ENCODE measurements around the gene PFKFB3.
"Not testable (repeated sequence)": the region's sequence is repeated elsewhere in the genome, so short reads cannot be mapped to it uniquely, and the experiment has no call there.

The PFKFB3 gene

DNA sequence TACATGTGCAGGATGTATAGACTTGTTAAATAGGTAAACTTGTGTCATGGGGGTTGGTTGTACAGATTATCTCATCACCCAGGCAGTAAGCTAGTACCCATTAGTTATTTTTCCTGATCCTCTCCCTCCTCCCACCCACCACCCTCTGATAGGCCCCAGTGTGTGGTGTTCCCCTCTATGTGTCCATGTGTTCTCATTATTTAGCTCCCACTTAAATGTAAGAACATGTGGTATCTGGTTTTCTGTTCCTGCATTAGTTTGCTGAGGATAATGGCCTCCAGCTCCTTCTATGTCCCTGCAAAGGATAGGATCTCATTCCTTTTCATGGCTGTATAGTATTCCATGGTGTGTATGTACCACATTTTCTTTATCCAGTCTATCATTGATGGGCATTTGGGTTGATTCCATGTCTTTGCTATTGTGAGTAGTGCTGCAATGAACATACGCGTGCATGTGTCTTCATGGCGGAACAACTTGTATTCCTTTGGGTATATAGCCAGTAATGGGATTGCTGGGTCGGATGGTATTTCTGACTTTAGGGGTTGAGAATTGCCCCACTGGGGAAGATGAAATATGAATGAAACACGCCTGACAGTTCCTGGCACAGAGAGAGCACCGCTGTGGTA is 36.0 kb downstream of the PFKFB3 start:
- H3K27me3 Mint-ChIP-seq (ENCODE audit: low read depth); H3K9me3 Mint-ChIP-seq: not testable (repeated sequence)
- peak overlapping the region; percentile 28 for H3K4me3 Mint-ChIP-seq
- H3K4me1 Mint-ChIP-seq (ENCODE audit: low read depth), result peaks cover 32% of the 10 kb centered on the region
- H3K36me3 Mint-ChIP-seq (ENCODE audit: low read depth), result peaks cover 45% of the 10 kb centered on the region
- H3K27ac Mint-ChIP-seq, result peak overlapping the region; percentile 45

DNA sequence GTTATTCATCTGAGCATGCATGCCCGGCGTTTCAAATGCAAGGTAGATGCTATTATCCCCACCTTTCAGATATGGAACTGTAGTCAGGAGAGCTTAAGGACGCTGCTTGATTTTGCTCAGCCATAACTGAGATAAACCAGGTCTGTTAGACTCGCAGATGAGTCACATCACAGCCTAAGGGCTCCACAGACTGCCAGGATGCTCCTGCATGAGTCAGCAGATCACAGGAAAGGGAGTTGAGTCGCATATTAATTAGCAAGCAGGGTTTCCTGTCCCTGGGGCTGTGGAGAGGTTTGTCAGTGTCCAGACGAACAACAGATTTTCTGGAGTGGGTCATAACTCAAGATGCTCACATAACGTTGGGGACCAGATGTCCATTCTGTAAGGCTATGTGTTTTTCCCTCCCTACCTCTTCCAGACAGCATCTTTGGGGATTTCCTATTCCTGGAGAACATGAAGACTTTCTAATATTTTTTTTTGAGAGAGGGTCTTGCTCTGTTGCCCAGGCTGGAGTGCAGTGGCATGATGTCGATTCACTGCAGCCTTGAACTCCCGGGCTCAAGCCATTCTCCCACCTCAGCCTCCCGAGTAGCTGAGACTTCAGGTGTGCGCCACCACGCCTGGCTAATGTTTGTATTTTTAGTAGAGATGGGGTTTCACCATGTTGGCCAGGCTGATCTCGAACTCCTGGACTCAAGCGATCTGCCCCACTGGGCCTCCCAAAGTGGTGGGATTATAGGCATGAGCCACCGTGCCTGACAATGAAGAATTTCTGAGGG is 36.7 kb downstream of the PFKFB3 start:
- Mint-ChIP-seq H3K27me3 (ENCODE audit: low read depth) (no peaks in the 10 kb centered on the region), H3K4me1 (ENCODE audit: low read depth) (peaks cover 32% of the 10 kb centered on the region), H3K36me3 (ENCODE audit: low read depth) (peaks cover 38% of the 10 kb centered on the region), H3K27ac (peak overlapping the region; percentile 45), H3K4me3 (peak overlapping the region; percentile 28), H3K9me3 (peaks cover 4% of the 10 kb centered on the region)

DNA sequence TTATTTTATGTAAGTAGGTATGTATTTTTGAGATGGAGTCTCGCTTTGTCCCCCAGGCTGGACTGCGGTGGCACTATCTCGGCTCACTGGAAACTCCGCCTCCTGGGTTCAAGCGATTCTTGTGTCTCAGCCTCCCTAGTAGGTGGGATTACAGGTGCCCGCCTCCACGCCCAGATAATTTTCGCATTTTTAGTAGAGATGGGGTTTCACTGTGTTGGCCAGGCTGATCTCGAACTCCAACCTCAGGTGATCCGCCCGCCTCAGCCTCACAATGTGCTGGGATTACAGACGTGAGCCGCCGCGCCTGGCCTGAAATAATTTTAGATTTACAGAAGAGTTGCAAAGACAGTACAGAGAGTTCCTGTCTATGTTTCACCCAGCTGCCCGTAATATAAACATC is 37.5 kb downstream of the PFKFB3 start:
- H3K36me3 Mint-ChIP-seq (ENCODE audit: low read depth), result peaks cover 36% of the 10 kb centered on the region
- no peak overlapping the region for H3K4me3 Mint-ChIP-seq
- H3K9me3 Mint-ChIP-seq, result peaks cover 4% of the 10 kb centered on the region
- peaks cover 28% of the 10 kb centered on the region for H3K4me1 Mint-ChIP-seq (ENCODE audit: low read depth)
- no peaks in the 10 kb centered on the region for H3K27me3 Mint-ChIP-seq (ENCODE audit: low read depth)
- H3K27ac Mint-ChIP-seq, result no peak overlapping the region

GRCh38 chr10:6242089-6242488 is 39.4 kb downstream of the PFKFB3 start:
- H3K4me1 Mint-ChIP-seq (ENCODE audit: low read depth), result peaks cover 29% of the 10 kb centered on the region
- no peaks in the 10 kb centered on the region for H3K27me3 Mint-ChIP-seq (ENCODE audit: low read depth)
- H3K27ac Mint-ChIP-seq, result peak overlapping the region; percentile 17
- no peak overlapping the region for H3K4me3 Mint-ChIP-seq
- H3K9me3 Mint-ChIP-seq, result peaks cover 4% of the 10 kb centered on the region
- peaks cover 24% of the 10 kb centered on the region for H3K36me3 Mint-ChIP-seq (ENCODE audit: low read depth)

- Mint-ChIP-seq H3K27ac (no peak overlapping the region), H3K36me3 (ENCODE audit: low read depth) (peaks cover 18% of the 10 kb centered on the region), H3K27me3 (ENCODE audit: low read depth) (no peaks in the 10 kb centered on the region), H3K4me3 (no peak overlapping the region), H3K4me1 (ENCODE audit: low read depth) (peaks cover 16% of the 10 kb centered on the region), H3K9me3 (no peaks in the 10 kb centered on the region)
Observed at GRCh38 chr10:6244510-6244909, 41.8 kb downstream of the PFKFB3 start.

DNA sequence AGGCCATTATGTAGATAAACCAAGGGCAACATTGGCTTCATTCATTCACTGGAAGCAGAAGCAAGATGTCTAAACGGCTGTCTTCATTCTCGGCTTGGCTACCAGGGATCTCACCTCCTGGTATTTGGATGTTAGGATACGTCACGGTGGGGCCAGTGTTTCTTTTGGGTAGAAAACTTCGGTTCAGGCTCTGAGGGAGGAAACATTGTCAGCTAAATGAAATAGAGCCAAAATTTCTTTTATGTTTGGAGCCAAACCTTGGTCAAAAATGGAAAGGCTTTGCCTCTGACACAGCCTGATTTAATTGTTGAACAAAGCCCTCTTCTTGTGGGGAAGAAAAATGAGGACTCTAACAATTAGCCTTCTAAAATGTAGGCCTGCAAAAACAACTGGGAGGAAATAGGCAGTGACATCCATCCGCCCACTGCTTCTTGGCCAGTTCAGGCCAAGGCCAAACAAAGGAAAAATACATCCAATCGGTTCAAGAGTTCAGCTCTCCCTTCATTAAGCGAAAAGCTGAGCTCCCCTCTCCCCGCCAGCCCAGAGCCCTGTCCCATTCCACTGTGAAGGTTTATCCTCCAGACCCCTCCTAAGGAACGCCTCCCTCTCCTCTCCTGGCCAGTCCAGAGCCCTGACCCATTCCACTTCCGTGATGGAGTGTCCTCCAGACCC is 44.4 kb downstream of the PFKFB3 start:
- Mint-ChIP-seq H3K9me3 (no peaks in the 10 kb centered on the region), H3K27ac (no peak overlapping the region), H3K27me3 (ENCODE audit: low read depth) (no peaks in the 10 kb centered on the region), H3K4me1 (ENCODE audit: low read depth) (peaks cover 1% of the 10 kb centered on the region), H3K4me3 (no peak overlapping the region), H3K36me3 (ENCODE audit: low read depth) (peaks cover 14% of the 10 kb centered on the region)

GRCh38 chr10:6248908-6249307 is 46.2 kb downstream of the PFKFB3 start:
- not testable (repeated sequence) for H3K4me3 Mint-ChIP-seq; H3K27ac Mint-ChIP-seq; H3K9me3 Mint-ChIP-seq; H3K4me1 Mint-ChIP-seq (ENCODE audit: low read depth); H3K27me3 Mint-ChIP-seq (ENCODE audit: low read depth)
- peaks cover 12% of the 10 kb centered on the region for H3K36me3 Mint-ChIP-seq (ENCODE audit: low read depth)

DNA sequence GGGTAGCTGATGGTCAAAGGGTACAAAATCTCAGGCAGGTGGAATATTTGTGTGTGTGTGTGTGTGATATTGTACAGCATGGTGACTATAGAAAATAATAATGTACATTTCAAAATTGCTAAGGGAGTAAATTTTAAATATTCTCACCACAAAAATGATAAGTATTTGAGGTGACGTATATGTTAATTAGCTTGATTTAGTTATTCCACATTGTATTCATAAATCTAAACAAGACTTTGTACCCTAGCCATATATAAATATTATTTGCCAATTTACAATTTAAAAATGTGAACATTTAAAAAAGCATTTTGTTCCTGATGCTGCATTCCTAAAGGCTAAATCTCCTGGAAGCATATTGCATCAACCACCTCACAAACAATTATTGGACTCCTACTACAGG is 47.0 kb downstream of the PFKFB3 start:
- Mint-ChIP-seq H3K27ac (no peak overlapping the region), H3K4me3 (no peak overlapping the region), H3K36me3 (ENCODE audit: low read depth) (peaks cover 10% of the 10 kb centered on the region), H3K27me3 (ENCODE audit: low read depth) (no peaks in the 10 kb centered on the region), H3K9me3 (no peaks in the 10 kb centered on the region), H3K4me1 (ENCODE audit: low read depth) (peaks cover 6% of the 10 kb centered on the region)

- no peak overlapping the region for H3K27ac Mint-ChIP-seq
- no peak overlapping the region for H3K4me3 Mint-ChIP-seq
- H3K36me3 Mint-ChIP-seq (ENCODE audit: low read depth), result peaks cover 10% of the 10 kb centered on the region
- no peaks in the 10 kb centered on the region for H3K9me3 Mint-ChIP-seq
- peaks cover 6% of the 10 kb centered on the region for H3K4me1 Mint-ChIP-seq (ENCODE audit: low read depth)
- no peaks in the 10 kb centered on the region for H3K27me3 Mint-ChIP-seq (ENCODE audit: low read depth)
Observed at GRCh38 chr10:6250745-6251144, 48.0 kb downstream of the PFKFB3 start.

- H3K27ac Mint-ChIP-seq, result no peak overlapping the region
- no peak overlapping the region for H3K4me3 Mint-ChIP-seq
Observed at GRCh38 chr10:6254201-6254600, 51.5 kb downstream of the PFKFB3 start.

GRCh38 chr10:6255548-6256061 is 52.9 kb downstream of the PFKFB3 start:
- H3K36me3 Mint-ChIP-seq (ENCODE audit: low read depth), result peaks cover 35% of the 10 kb centered on the region
- H3K4me3 Mint-ChIP-seq, result no peak overlapping the region
- H3K27ac Mint-ChIP-seq, result no peak overlapping the region
- peaks cover 9% of the 10 kb centered on the region for H3K4me1 Mint-ChIP-seq (ENCODE audit: low read depth)
- no peaks in the 10 kb centered on the region for H3K27me3 Mint-ChIP-seq (ENCODE audit: low read depth)
- H3K9me3 Mint-ChIP-seq, result peaks cover 17% of the 10 kb centered on the region

More at GRCh38 chr10:6254201-6254600, 51.5 kb downstream of the PFKFB3 start:
- peaks cover 5% of the 10 kb centered on the region for H3K4me1 Mint-ChIP-seq (ENCODE audit: low read depth)
- H3K36me3 Mint-ChIP-seq (ENCODE audit: low read depth), result peaks cover 30% of the 10 kb centered on the region
- peaks cover 7% of the 10 kb centered on the region for H3K9me3 Mint-ChIP-seq
- no peaks in the 10 kb centered on the region for H3K27me3 Mint-ChIP-seq (ENCODE audit: low read depth)

- Mint-ChIP-seq H3K4me3 (no peak overlapping the region), H3K9me3 (peaks cover 25% of the 10 kb centered on the region), H3K27me3 (ENCODE audit: low read depth) (no peaks in the 10 kb centered on the region), H3K27ac (no peak overlapping the region), H3K4me1 (ENCODE audit: low read depth) (peaks cover 9% of the 10 kb centered on the region), H3K36me3 (ENCODE audit: low read depth) (peaks cover 41% of the 10 kb centered on the region)
Observed at GRCh38 chr10:6256439-6256838, 53.7 kb downstream of the PFKFB3 start.

- peaks cover 33% of the 10 kb centered on the region for H3K9me3 Mint-ChIP-seq
- peaks cover 44% of the 10 kb centered on the region for H3K36me3 Mint-ChIP-seq (ENCODE audit: low read depth)
- H3K27me3 Mint-ChIP-seq (ENCODE audit: low read depth), result no peaks in the 10 kb centered on the region
- H3K27ac Mint-ChIP-seq, result no peak overlapping the region
- no peak overlapping the region for H3K4me3 Mint-ChIP-seq
- peaks cover 8% of the 10 kb centered on the region for H3K4me1 Mint-ChIP-seq (ENCODE audit: low read depth)
Observed at GRCh38 chr10:6259153-6259552, 56.4 kb downstream of the PFKFB3 start.

DNA sequence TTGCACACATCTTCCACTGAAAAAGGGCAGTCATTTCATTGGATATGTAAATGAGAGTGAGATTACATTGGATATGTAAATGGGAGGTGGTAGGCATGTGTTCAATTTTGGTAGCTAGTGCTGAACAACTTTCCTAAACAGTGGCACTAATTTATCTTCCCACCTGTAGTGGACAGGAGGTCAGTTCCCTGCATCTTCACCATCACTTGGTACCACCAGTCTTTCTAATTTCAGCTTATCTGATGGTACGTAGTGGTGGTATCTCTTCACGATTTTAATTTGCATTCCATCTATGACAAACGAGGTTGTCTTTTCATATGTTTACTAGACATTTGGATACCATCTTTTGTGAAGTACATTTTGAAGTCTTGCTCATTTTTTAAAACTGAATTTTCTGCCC is 58.1 kb downstream of the PFKFB3 start:
- peaks cover 33% of the 10 kb centered on the region for H3K9me3 Mint-ChIP-seq
- no peak overlapping the region for H3K27ac Mint-ChIP-seq
- peaks cover 51% of the 10 kb centered on the region for H3K36me3 Mint-ChIP-seq (ENCODE audit: low read depth)
- no peaks in the 10 kb centered on the region for H3K27me3 Mint-ChIP-seq (ENCODE audit: low read depth)
- no peak overlapping the region for H3K4me3 Mint-ChIP-seq
- H3K4me1 Mint-ChIP-seq (ENCODE audit: low read depth), result peaks cover 7% of the 10 kb centered on the region

DNA sequence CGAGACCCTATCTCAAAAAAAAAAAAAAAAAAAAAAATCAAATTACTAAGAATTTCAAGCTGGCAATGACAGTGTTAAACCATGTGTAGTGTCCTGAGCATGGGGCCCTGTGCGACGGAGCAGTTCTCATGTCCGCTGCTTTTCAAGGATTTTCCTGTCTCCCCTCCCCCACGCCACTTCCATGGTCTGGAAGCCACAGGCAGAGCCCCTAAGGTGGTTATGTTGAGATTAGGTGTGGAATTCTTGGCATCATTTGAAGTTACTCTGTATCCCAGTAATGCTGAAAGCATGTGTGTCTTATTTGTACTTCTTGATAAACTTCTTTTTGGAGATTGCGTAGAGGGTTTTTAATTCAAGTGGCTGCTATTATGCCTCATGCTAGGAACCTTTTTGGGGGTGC is 65.2 kb downstream of the PFKFB3 start:
- Mint-ChIP-seq H3K27ac (peak overlapping the region; percentile 79), H3K4me3 (peak overlapping the region; percentile 33), H3K36me3 (ENCODE audit: low read depth) (peaks cover 21% of the 10 kb centered on the region), H3K9me3 (peaks cover 3% of the 10 kb centered on the region), H3K4me1 (ENCODE audit: low read depth) (peaks cover 50% of the 10 kb centered on the region), H3K27me3 (ENCODE audit: low read depth) (no peaks in the 10 kb centered on the region)
